A549 (cell line): ENCODE results near the gene HHLA2.

Experiments used
- POLR2A ChIP-seq: IDR thresholded peaks from 2 replicates; pipeline ENCODE4 v1.6.1; 2012; ENCODE audit warnings: mild to moderate bottlenecking, low read length
- RARB ChIP-seq: fragments of 250-450 bp; sonication (Bioruptor Pico); IDR thresholded peaks from 2 replicates; pipeline ENCODE4 v1.8.0; 2021; ENCODE audit warnings: mild to moderate bottlenecking, moderate library complexity

DNA sequence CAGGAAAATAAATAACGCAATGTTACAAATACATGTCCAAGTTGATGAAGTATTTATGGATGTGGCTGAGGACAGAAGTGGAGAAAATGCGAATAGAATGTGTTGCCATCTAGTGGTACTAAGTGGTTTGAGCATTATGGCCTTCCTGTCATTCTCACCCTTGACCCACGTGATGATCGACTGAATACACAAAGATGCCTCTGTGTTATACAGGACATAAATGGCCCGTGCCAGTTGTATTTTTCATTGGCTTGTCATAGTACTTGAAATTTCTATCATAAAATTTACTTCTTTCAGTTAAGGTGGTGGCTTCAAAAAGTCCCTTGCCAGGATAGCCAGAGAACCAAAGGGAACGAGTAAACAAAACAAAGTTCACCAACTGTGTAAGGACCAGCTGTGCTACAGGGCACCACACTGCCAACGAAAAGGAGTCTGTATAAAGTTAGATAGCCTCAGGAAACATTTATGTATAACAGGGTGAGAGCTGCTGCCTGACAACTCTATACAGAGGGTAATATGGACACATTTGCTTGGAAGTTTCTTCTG lies 110.4 kb downstream of the HHLA2 start:
- no peak for TF ChIP-seq RARB
- TF ChIP-seq POLR2A = no peak
